CD14-positive monocyte (primary cell): ENCODE measurements around the gene ZYX. TPM values are rescaled to one million over a fixed set of nuclear protein-coding genes. Genes with fewer than 3 reads are reported as not detected.

Experiments used
- DNase-seq, 3 donors: peaks; one replicate each; pipeline ENCODE4 v3.0.0-alpha.2; 2011 to 2022
- H2AFZ ChIP-seq: 2 replicates; pipeline ENCODE4 v1.6.0; 2012; ENCODE audit warnings: mild to moderate bottlenecking, low read depth, low read length, inconsistent platforms; ENCODE audit not compliant: insufficient read depth, poor library complexity, severe bottlenecking
- H3K27ac ChIP-seq, 2 donors: 1 replicate in 1 of 2; 2 replicates in 1 of 2; pipeline ENCODE4 v1.5.1; 2012 to 2013; ENCODE audit warnings: low read length in 2 of 2, control low read depth in 1 of 2, inconsistent platforms in 1 of 2, low read depth in 1 of 2, mild to moderate bottlenecking in 1 of 2
- H3K27me3 ChIP-seq, 2 donors: one replicate each; pipeline versions ENCODE4 v1.6.0 to v1.6.1; 2011 to 2013; ENCODE audit warnings: low read length in 2 of 2; ENCODE audit not compliant: control insufficient read depth in 2 of 2, insufficient read depth in 2 of 2
- H3K36me3 ChIP-seq, 2 donors: replicated peaks in 1 of 2; 1 replicate in 1 of 2; 2 replicates in 1 of 2; pipeline versions ENCODE4 v1.5.1 to v1.6.1; 2012 to 2013; ENCODE audit warnings: low read length in 2 of 2, control low read depth in 1 of 2, inconsistent platforms in 1 of 2, mild to moderate bottlenecking in 1 of 2; ENCODE audit not compliant: insufficient read depth in 2 of 2, control insufficient read depth in 1 of 2
- H3K4me1 ChIP-seq, 2 donors: 1 replicate in 1 of 2; 2 replicates in 1 of 2; pipeline versions ENCODE4 v1.5.1 to v1.6.1; 2012 to 2013; ENCODE audit warnings: low read length in 2 of 2, control low read depth in 1 of 2, inconsistent platforms in 1 of 2, mild to moderate bottlenecking in 1 of 2, moderate library complexity in 1 of 2; ENCODE audit not compliant: insufficient read depth in 2 of 2, control insufficient read depth in 1 of 2
- H3K4me2 ChIP-seq: replicated peaks from 2 replicates; pipeline ENCODE3; 2012; ENCODE audit warnings: low read length, moderate library complexity, mild to moderate bottlenecking; ENCODE audit not compliant: poor library complexity, severe bottlenecking; ENCODE audit errors: extremely low read depth
- H3K4me3 ChIP-seq, 3 experiments: fragments of 200-600 bp in 1 of 3; sonication (generic) in 1 of 3; replicated peaks in 1 of 3; 1 replicate in 2 of 3; 2 replicates in 1 of 3; pipeline ENCODE4 v1.5.1; 2011 to 2013; ENCODE audit warnings: low read length in 3 of 3, mild to moderate bottlenecking in 3 of 3, control low read depth in 2 of 3, low read depth in 2 of 3, inconsistent platforms in 1 of 3, moderate library complexity in 1 of 3
- H3K79me2 ChIP-seq: 2 replicates; pipeline ENCODE4 v1.6.0; 2012; ENCODE audit warnings: mild to moderate bottlenecking, control low read depth, inconsistent platforms, low read length, moderate library complexity; ENCODE audit not compliant: insufficient read depth
- H3K9ac ChIP-seq: 2 replicates; pipeline ENCODE4 v1.6.0; 2017; ENCODE audit warnings: low read length, mild to moderate bottlenecking; ENCODE audit not compliant: insufficient read depth, poor library complexity, severe bottlenecking
- H3K9me3 ChIP-seq, 2 donors: replicated peaks in 1 of 2; 1 replicate in 1 of 2; 2 replicates in 1 of 2; pipeline versions ENCODE4 v1.5.1 to v1.6.1; 2012 to 2013; ENCODE audit warnings: low read length in 2 of 2, control low read depth in 1 of 2; ENCODE audit not compliant: control insufficient read depth in 1 of 2, insufficient read depth in 1 of 2
- H4K20me1 ChIP-seq: 2 replicates; pipeline ENCODE4 v1.6.0; 2012; ENCODE audit warnings: mild to moderate bottlenecking, low read length, control low read depth, moderate library complexity; ENCODE audit not compliant: insufficient read depth
- H3K27ac Mint-ChIP-seq, 7 donors: one replicate each; pipeline ENCODE4 v1.8.0; 2020; ENCODE audit warnings: mild to moderate bottlenecking in 7 of 7, mixed read lengths in 7 of 7, moderate library complexity in 6 of 7, inconsistent platforms in 2 of 7
- H3K27me3 Mint-ChIP-seq, 3 donors: one replicate each; pipeline ENCODE4 v1.8.0; 2021 to 2022; ENCODE audit warnings: low read depth in 3 of 3, mild to moderate bottlenecking in 3 of 3, mixed read lengths in 3 of 3, moderate library complexity in 3 of 3, inconsistent platforms in 1 of 3
- H3K36me3 Mint-ChIP-seq, 2 donors: one replicate each; pipeline ENCODE4 v1.8.0; 2020; ENCODE audit warnings: mixed read lengths in 2 of 2, inconsistent platforms in 1 of 2, mild to moderate bottlenecking in 1 of 2
- H3K4me1 Mint-ChIP-seq: one replicate; pipeline ENCODE4 v1.8.0; 2020; ENCODE audit warnings: mild to moderate bottlenecking, mixed read lengths
- H3K4me3 Mint-ChIP-seq, 2 donors: one replicate each; pipeline ENCODE4 v1.8.0; 2020; ENCODE audit warnings: mild to moderate bottlenecking in 2 of 2, mixed read lengths in 2 of 2, moderate library complexity in 1 of 2
- H3K9me3 Mint-ChIP-seq, 7 donors: one replicate each; pipeline ENCODE4 v1.8.0; 2020 to 2022; ENCODE audit warnings: mixed read lengths in 7 of 7, mild to moderate bottlenecking in 6 of 7, moderate library complexity in 6 of 7, inconsistent platforms in 2 of 7
- WGBS: methylation state at CpG from one replicate; pipeline ENCODE4 v1.1.5; 2013; ENCODE audit warnings: missing lambda C conversion rate; ENCODE audit not compliant: insufficient coverage; 5-methylcytosine and 5-hydroxymethylcytosine counted together
- intact Hi-C, 2 donors: fragments of 100-400 bp; cut with micrococcal nuclease; formaldehyde crosslinking; loops; one replicate each; pipeline versions ENCODE4 v1.15.0 to v1.15.1; 2023
- polyA plus RNA-seq, 3 donors: library from polyadenylated mRNA; depleted of rRNA in 1 of 3; unstranded in 2 of 3; stranded (reverse) in 1 of 3; fragments of 300-500 nt in 2 of 3; fragments of >200 nt in 1 of 3; fragmentation: Illumina TruSeq in 2 of 3; gene quantifications; 1 replicate in 2 of 3; 2 replicates in 1 of 3; pipeline ENCODE4 v1.2.3, GENCODE V29; 2012 to 2021
- small RNA-seq: library from RNA; depleted of rRNA; stranded (forward); fragments of <200 nt; gene quantifications from one replicate; pipeline ENCODE3, GENCODE V24; 2012; ENCODE audit warnings: low read depth; ENCODE audit not compliant: insufficient read length
- TF ChIP-seq, protein P1 (sequence below): fragments of 200-600 bp; IDR thresholded peaks from one replicate; pipeline ENCODE4 v1.8.0; 2022; ENCODE audit warnings: antibody characterized with exemption, mild to moderate bottlenecking

ZYX gene
- polyA plus RNA-seq, 3 donors, result 198 to 417 (median 331) TPM

DNA sequence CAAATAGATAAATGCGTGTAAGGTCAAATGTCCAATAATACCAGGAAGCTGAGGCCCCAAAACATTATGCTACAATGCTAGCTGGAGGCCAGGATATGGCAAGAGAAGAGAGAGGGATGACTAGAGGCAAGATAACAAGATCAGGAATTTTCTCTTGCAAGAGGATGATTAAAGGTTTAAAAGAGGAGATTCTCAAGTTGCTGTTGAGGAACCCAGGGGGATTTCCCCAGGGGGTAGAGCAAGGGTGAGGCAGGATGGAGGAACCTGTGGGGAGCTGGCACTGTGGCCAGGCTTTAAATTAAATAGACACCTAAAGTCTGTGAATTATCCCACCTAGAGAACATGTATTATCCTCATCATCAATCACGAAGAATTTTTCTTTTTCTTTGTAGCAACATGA is 58.7 kb downstream of the ZYX start:
- Mint-ChIP-seq H3K27me3 (no peaks in the 10 kb centered on the region), H3K4me3 (no peak overlapping the region), H3K36me3 (peaks cover 18% of the 10 kb centered on the region in 2 donors), H3K27ac (no peak overlapping the region), H3K9me3 (no peaks in the 10 kb centered on the region), H3K4me1 (peaks cover 15% of the 10 kb centered on the region)
- TF ChIP-seq, protein P1, sequence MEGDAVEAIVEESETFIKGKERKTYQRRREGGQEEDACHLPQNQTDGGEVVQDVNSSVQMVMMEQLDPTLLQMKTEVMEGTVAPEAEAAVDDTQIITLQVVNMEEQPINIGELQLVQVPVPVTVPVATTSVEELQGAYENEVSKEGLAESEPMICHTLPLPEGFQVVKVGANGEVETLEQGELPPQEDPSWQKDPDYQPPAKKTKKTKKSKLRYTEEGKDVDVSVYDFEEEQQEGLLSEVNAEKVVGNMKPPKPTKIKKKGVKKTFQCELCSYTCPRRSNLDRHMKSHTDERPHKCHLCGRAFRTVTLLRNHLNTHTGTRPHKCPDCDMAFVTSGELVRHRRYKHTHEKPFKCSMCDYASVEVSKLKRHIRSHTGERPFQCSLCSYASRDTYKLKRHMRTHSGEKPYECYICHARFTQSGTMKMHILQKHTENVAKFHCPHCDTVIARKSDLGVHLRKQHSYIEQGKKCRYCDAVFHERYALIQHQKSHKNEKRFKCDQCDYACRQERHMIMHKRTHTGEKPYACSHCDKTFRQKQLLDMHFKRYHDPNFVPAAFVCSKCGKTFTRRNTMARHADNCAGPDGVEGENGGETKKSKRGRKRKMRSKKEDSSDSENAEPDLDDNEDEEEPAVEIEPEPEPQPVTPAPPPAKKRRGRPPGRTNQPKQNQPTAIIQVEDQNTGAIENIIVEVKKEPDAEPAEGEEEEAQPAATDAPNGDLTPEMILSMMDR, result no peak
- H3K9me3 ChIP-seq, result no peaks in the 10 kb centered on the region
- no peaks in the 10 kb centered on the region for H4K20me1 ChIP-seq
- H3K36me3 ChIP-seq, result peaks cover 0 to 46% of the 10 kb centered on the region in 2 donors
- peaks cover 8 to 9% of the 10 kb centered on the region in 2 donors for H3K4me1 ChIP-seq
- H3K9ac ChIP-seq, result no peak overlapping the region
- H3K4me3 ChIP-seq, result no peak overlapping the region
- no peak overlapping the region for H3K27ac ChIP-seq
- no peak for DNase-seq
- intact Hi-C loops, result no loop called here
- no peaks in the 10 kb centered on the region for H3K79me2 ChIP-seq
- H3K4me2 ChIP-seq, result no peak overlapping the region
- no CpG with 5 or more reads among the region's 2 CpGs for WGBS
- no peak overlapping the region for H2AFZ ChIP-seq
- no peaks in the 10 kb centered on the region for H3K27me3 ChIP-seq

Small RNA genes within 50 kb of the gene (small RNA-seq; reads per million reads assigned to genes)
- gene MIR6892, result not detected

Other genes starting within 250 kb of the ZYX start
- not detected for gene PIP, start 249.3 kb upstream of the ZYX start, polyA plus RNA-seq
- gene TAS2R39, start 197.9 kb upstream of the ZYX start, polyA plus RNA-seq, result not detected
- under 1 TPM in 1 of 3 donors, not detected in 2; 0.54 TPM for gene TAS2R40, start 159.3 kb upstream of the ZYX start, polyA plus RNA-seq
- gene GSTK1, start 117.9 kb upstream of the ZYX start, polyA plus RNA-seq, result 100 to 1,000 TPM; 413 to 547 (median 427) TPM
- under 1 TPM in 1 of 3 donors, not detected in 2; 0.55 TPM for gene TMEM139, start 96.4 kb upstream of the ZYX start, polyA plus RNA-seq
- gene CASP2, start 93.0 kb upstream of the ZYX start, polyA plus RNA-seq, result 10 to 100 TPM in 2 of 3 donors, 1 to 10 TPM in 1; 7.9 to 30.2 (median 12.2) TPM
- under 1 TPM; 0.04 to 0.76 (median 0.11) TPM for gene CLCN1, start 65.2 kb upstream of the ZYX start, polyA plus RNA-seq
- gene FAM131B, start 18.6 kb upstream of the ZYX start, polyA plus RNA-seq, result under 1 TPM in 2 of 3 donors, not detected in 1; 0.69 to 0.72 TPM
- gene EPHA1, start 27.5 kb downstream of the ZYX start, polyA plus RNA-seq, result under 1 TPM in 2 of 3 donors, not detected in 1; 0.50 to 0.95 TPM
- under 1 TPM in 1 of 3 donors, not detected in 2; 0.35 TPM for gene TAS2R60, start 62.1 kb downstream of the ZYX start, polyA plus RNA-seq
- gene TAS2R41, start 96.5 kb downstream of the ZYX start, polyA plus RNA-seq, result under 1 TPM in 1 of 3 donors, not detected in 2; 0.19 TPM
- gene CTAGE15, start 190.5 kb downstream of the ZYX start, polyA plus RNA-seq, result under 1 TPM in 1 of 3 donors, not detected in 2; 0.04 TPM
- under 1 TPM; 0.10 to 0.97 (median 0.44) TPM for gene TCAF2, start 239.6 kb downstream of the ZYX start, polyA plus RNA-seq